ENCODE data around the gene CNTF. TPM values are rescaled to one million over a fixed set of nuclear protein-coding genes. Genes with fewer than 3 reads are reported as not detected.

The CNTF gene
- polyA plus RNA-seq, 3 donors = 2.1 TPM; not detected in 2

DNA sequence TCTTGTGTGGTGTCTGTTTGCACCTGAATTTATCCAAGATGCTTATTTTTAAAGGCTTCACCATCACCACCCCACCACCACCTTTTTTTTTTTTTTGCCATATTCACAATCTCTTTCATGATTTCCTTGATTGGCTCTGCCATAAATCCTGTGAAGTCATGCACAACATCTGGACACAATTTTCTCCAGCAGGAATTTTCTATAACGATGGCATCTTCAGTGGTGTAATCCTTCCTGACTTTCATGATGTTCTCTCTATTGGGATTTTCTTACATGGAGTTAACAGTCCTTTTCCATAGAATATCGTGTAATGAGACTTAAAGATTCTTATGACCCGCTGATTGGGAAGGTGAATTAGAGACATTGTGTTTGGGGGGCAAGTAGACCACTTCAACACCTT, 25.8 kb upstream of the CNTF start:
- WGBS (ENCODE audit: insufficient coverage) = no CpG with 5 or more reads among the region's 3 CpGs
- no peaks in the 10 kb centered on the region for H3K27me3 Mint-ChIP-seq (ENCODE audit: low read depth in 3 of 3)
- Histone ChIP-seq H3K4me3 (replicated peaks in 1 of 3; ENCODE audit: low read depth in 2 of 3, low read length in 3 of 3) (no peak overlapping the region), H3K36me3 (replicated peaks in 1 of 2; ENCODE audit: control insufficient read depth in 1 of 2, insufficient read depth in 2 of 2, low read length in 2 of 2) (peaks cover 10 to 75% of the 10 kb centered on the region in 2 donors), H3K4me2 (replicated peaks; ENCODE audit: extremely low read depth, low read length, poor library complexity, severe bottlenecking) (no peak overlapping the region), H3K79me2 (ENCODE audit: insufficient read depth, low read length) (peaks cover 100% of the 10 kb centered on the region), H3K27ac (ENCODE audit: low read depth in 1 of 2, low read length in 2 of 2) (no peak overlapping the region), H3K9ac (ENCODE audit: insufficient read depth, low read length, poor library complexity, severe bottlenecking) (no peak overlapping the region), H4K20me1 (ENCODE audit: insufficient read depth, low read length) (peaks cover 99% of the 10 kb centered on the region), H2AFZ (ENCODE audit: insufficient read depth, low read depth, low read length, poor library complexity, severe bottlenecking) (no peak overlapping the region), H3K4me1 (ENCODE audit: control insufficient read depth in 1 of 2, insufficient read depth in 2 of 2, low read length in 2 of 2) (no peaks in the 10 kb centered on the region), H3K9me3 (replicated peaks in 1 of 2; ENCODE audit: control insufficient read depth in 1 of 2, insufficient read depth in 1 of 2, low read length in 2 of 2) (no peaks in the 10 kb centered on the region), H3K27me3 (ENCODE audit: control insufficient read depth in 2 of 2, insufficient read depth in 2 of 2, low read length in 2 of 2) (no peaks in the 10 kb centered on the region)
- TF ChIP-seq, protein P1, sequence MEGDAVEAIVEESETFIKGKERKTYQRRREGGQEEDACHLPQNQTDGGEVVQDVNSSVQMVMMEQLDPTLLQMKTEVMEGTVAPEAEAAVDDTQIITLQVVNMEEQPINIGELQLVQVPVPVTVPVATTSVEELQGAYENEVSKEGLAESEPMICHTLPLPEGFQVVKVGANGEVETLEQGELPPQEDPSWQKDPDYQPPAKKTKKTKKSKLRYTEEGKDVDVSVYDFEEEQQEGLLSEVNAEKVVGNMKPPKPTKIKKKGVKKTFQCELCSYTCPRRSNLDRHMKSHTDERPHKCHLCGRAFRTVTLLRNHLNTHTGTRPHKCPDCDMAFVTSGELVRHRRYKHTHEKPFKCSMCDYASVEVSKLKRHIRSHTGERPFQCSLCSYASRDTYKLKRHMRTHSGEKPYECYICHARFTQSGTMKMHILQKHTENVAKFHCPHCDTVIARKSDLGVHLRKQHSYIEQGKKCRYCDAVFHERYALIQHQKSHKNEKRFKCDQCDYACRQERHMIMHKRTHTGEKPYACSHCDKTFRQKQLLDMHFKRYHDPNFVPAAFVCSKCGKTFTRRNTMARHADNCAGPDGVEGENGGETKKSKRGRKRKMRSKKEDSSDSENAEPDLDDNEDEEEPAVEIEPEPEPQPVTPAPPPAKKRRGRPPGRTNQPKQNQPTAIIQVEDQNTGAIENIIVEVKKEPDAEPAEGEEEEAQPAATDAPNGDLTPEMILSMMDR (IDR thresholded peaks at IDR 0.05) = no peak
- no peak for DNase-seq
- peaks cover 30 to 49% of the 10 kb centered on the region in 2 donors for H3K36me3 Mint-ChIP-seq
- intact Hi-C loops (cut with micrococcal nuclease) = no loop called here
- H3K9me3 Mint-ChIP-seq = no peaks in the 10 kb centered on the region
- peaks cover 8% of the 10 kb centered on the region for H3K4me1 Mint-ChIP-seq
- H3K4me3 Mint-ChIP-seq = no peak overlapping the region
- H3K27ac Mint-ChIP-seq = no peak overlapping the region

DNA sequence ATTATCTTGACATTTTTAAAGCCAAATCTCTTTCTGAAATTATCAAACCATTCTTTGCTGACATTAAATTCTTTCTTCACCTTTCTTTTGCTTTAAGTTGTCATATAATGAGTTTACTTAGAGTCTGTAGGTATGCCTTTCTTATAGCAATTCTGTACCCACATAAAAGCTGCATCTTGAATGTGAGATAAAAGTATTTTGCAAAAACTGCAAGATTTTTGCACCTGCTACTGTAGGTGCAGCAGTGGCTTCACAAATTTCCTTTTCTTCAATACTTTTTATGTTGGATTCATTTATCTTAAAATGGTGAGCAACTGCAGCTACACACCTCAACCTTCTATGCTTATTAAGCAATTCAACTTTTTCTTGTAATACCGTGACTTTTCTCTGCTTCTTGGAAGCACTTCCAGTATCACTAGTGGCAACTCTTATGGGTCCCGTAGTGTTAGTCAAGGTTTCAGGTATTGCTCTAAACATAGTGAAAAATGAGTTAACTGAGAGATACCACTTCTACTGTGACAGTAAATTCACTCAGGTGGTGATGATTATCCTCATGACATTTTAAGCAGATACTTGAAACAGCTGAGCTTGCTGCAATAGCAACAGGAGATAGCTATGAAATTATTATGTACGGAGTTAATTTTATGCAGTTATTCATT, 24.9 kb upstream of the CNTF start:
- no CpG with 5 or more reads among the region's 3 CpGs for WGBS (ENCODE audit: insufficient coverage)
- intact Hi-C loops (cut with micrococcal nuclease) = no loop called here
- no peaks in the 10 kb centered on the region for H3K27me3 ChIP-seq (ENCODE audit: control insufficient read depth in 2 of 2, insufficient read depth in 2 of 2, low read length in 2 of 2)
- peaks cover 10 to 75% of the 10 kb centered on the region in 2 donors for H3K36me3 ChIP-seq (replicated peaks in 1 of 2; ENCODE audit: control insufficient read depth in 1 of 2, insufficient read depth in 2 of 2, low read length in 2 of 2)
- H3K4me2 ChIP-seq (replicated peaks; ENCODE audit: extremely low read depth, low read length, poor library complexity, severe bottlenecking) = no peak overlapping the region
- peak overlapping the region in 1 of 2 donors; percentile 21 for H3K27ac ChIP-seq (ENCODE audit: low read depth in 1 of 2, low read length in 2 of 2)
- DNase-seq = no peak
- H3K79me2 ChIP-seq (ENCODE audit: insufficient read depth, low read length) = peaks cover 100% of the 10 kb centered on the region
- no peaks in the 10 kb centered on the region for H3K9me3 ChIP-seq (replicated peaks in 1 of 2; ENCODE audit: control insufficient read depth in 1 of 2, insufficient read depth in 1 of 2, low read length in 2 of 2)
- peaks cover 8% of the 10 kb centered on the region for H3K4me1 Mint-ChIP-seq
- no peaks in the 10 kb centered on the region for H3K4me1 ChIP-seq (ENCODE audit: control insufficient read depth in 1 of 2, insufficient read depth in 2 of 2, low read length in 2 of 2)
- H3K4me3 Mint-ChIP-seq = no peak overlapping the region
- peaks cover 32 to 51% of the 10 kb centered on the region in 2 donors for H3K36me3 Mint-ChIP-seq
- H3K9ac ChIP-seq (ENCODE audit: insufficient read depth, low read length, poor library complexity, severe bottlenecking) = no peak overlapping the region
- no peak overlapping the region for H3K27ac Mint-ChIP-seq
- no peak overlapping the region for H2AFZ ChIP-seq (ENCODE audit: insufficient read depth, low read depth, low read length, poor library complexity, severe bottlenecking)
- no peak overlapping the region for H3K4me3 ChIP-seq (replicated peaks in 1 of 3; ENCODE audit: low read depth in 2 of 3, low read length in 3 of 3)
- H3K27me3 Mint-ChIP-seq (ENCODE audit: low read depth in 3 of 3) = no peaks in the 10 kb centered on the region
- TF ChIP-seq, protein P1 (IDR thresholded peaks at IDR 0.05) = no peak
- H4K20me1 ChIP-seq (ENCODE audit: insufficient read depth, low read length) = peaks cover 99% of the 10 kb centered on the region
- no peaks in the 10 kb centered on the region for H3K9me3 Mint-ChIP-seq

Data from CD14-positive monocyte (primary cell).